ENCODE data around the gene TAP1.

The TAP1 gene

GRCh38 chr6:32865724-32866443 is 12.4 kb upstream of the TAP1 start:
- H3K4me3 ChIP-seq (ENCODE audit: low read depth in 1 of 5, low read length in 5 of 5) = no peak overlapping the region
- no peaks in the 10 kb centered on the region for H3K9me3 ChIP-seq (ENCODE audit: control insufficient read depth in 5 of 5, low read length in 5 of 5)
- peaks cover 0 to 8% (median 0%) of the 10 kb centered on the region in 5 donors for H3K27me3 ChIP-seq (ENCODE audit: control insufficient read depth in 5 of 5, insufficient read depth in 4 of 5, low read length in 5 of 5)
- no peak overlapping the region for H3K9ac ChIP-seq (ENCODE audit: low read length in 5 of 5)
- peaks cover 0 to 3% (median 0%) of the 10 kb centered on the region in 5 donors for H3K36me3 ChIP-seq (ENCODE audit: control insufficient read depth in 5 of 5, insufficient read depth in 5 of 5, low read length in 5 of 5)
- H3K4me1 ChIP-seq (ENCODE audit: control insufficient read depth in 5 of 5, insufficient read depth in 5 of 5, low read length in 5 of 5) = peaks cover 0 to 2% (median 0%) of the 10 kb centered on the region in 5 donors
- H3K27ac ChIP-seq (ENCODE audit: low read depth, low read length) = no peak overlapping the region

DNA sequence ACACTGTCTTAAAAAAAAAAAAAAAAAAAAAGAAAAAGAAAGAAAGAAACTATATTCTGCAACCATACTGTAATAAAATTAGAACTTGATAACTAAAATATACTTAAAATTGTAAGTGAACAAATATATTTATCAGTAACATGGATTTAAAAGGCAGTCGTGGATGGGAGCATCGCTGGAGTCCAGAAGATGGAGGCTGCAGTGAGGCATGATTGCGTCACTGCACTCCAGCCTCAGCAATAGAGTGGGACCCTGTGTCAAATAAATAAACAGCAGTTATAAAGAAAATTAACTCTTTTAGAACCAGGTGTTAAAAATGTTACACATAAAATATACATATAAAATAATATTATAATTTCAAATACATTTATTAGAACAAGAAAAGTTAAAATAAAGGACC is 9.2 kb upstream of the TAP1 start:
- Histone ChIP-seq H3K4me3 (ENCODE audit: low read depth in 1 of 5, low read length in 5 of 5) (no peak overlapping the region), H3K9ac (ENCODE audit: low read length in 5 of 5) (no peak overlapping the region), H3K27ac (ENCODE audit: low read depth, low read length) (no peak overlapping the region), H3K4me1 (ENCODE audit: control insufficient read depth in 5 of 5, insufficient read depth in 5 of 5, low read length in 5 of 5) (peaks cover 0 to 3% (median 0%) of the 10 kb centered on the region in 5 donors), H3K9me3 (ENCODE audit: control insufficient read depth in 5 of 5, low read length in 5 of 5) (no peaks in the 10 kb centered on the region), H3K36me3 (ENCODE audit: control insufficient read depth in 5 of 5, insufficient read depth in 5 of 5, low read length in 5 of 5) (peaks cover 2 to 24% (median 19%) of the 10 kb centered on the region in 5 donors), H3K27me3 (ENCODE audit: control insufficient read depth in 5 of 5, insufficient read depth in 4 of 5, low read length in 5 of 5) (no peaks in the 10 kb centered on the region)

GRCh38 chr6:32860674-32861073 is 7.2 kb upstream of the TAP1 start:
- Histone ChIP-seq H3K36me3 (ENCODE audit: control insufficient read depth in 5 of 5, insufficient read depth in 5 of 5, low read length in 5 of 5) (peaks cover 2 to 30% (median 27%) of the 10 kb centered on the region in 5 donors), H3K27me3 (ENCODE audit: control insufficient read depth in 5 of 5, insufficient read depth in 4 of 5, low read length in 5 of 5) (no peaks in the 10 kb centered on the region), H3K4me3 (ENCODE audit: low read depth in 1 of 5, low read length in 5 of 5) (no peak overlapping the region), H3K9ac (ENCODE audit: low read length in 5 of 5) (no peak overlapping the region), H3K4me1 (ENCODE audit: control insufficient read depth in 5 of 5, insufficient read depth in 5 of 5, low read length in 5 of 5) (peaks cover 0 to 9% (median 1%) of the 10 kb centered on the region in 5 donors), H3K27ac (ENCODE audit: low read depth, low read length) (no peak overlapping the region), H3K9me3 (ENCODE audit: control insufficient read depth in 5 of 5, low read length in 5 of 5) (no peaks in the 10 kb centered on the region)

DNA sequence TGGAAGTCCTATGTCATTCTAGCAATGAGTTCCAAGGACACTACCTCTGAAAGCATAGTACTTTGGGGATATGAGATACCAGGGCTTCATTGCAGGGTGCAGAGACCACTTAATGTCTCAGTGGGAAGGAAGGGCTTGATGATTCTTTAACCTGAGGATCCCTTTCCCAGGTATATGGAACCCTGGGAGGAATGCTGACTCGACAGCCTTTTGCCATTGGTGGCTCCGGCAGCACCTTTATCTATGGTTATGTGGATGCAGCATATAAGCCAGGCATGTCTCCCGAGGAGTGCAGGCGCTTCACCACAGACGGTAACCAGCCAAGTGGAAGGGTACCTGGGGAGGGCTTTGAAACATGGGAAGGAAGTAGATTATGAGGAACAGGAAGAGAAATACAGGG is 4.7 kb upstream of the TAP1 start:
- H3K27me3 ChIP-seq (ENCODE audit: control insufficient read depth in 5 of 5, insufficient read depth in 4 of 5, low read length in 5 of 5) = no peaks in the 10 kb centered on the region
- H3K9ac ChIP-seq (ENCODE audit: low read length in 5 of 5) = no peak overlapping the region
- no peaks in the 10 kb centered on the region for H3K9me3 ChIP-seq (ENCODE audit: control insufficient read depth in 5 of 5, low read length in 5 of 5)
- H3K36me3 ChIP-seq (ENCODE audit: control insufficient read depth in 5 of 5, insufficient read depth in 5 of 5, low read length in 5 of 5) = peaks cover 2 to 30% (median 27%) of the 10 kb centered on the region in 5 donors
- H3K4me1 ChIP-seq (ENCODE audit: control insufficient read depth in 5 of 5, insufficient read depth in 5 of 5, low read length in 5 of 5) = peaks cover 5 to 28% (median 14%) of the 10 kb centered on the region in 5 donors
- H3K27ac ChIP-seq (ENCODE audit: low read depth, low read length) = no peak overlapping the region
- no peak overlapping the region for H3K4me3 ChIP-seq (ENCODE audit: low read depth in 1 of 5, low read length in 5 of 5)

DNA sequence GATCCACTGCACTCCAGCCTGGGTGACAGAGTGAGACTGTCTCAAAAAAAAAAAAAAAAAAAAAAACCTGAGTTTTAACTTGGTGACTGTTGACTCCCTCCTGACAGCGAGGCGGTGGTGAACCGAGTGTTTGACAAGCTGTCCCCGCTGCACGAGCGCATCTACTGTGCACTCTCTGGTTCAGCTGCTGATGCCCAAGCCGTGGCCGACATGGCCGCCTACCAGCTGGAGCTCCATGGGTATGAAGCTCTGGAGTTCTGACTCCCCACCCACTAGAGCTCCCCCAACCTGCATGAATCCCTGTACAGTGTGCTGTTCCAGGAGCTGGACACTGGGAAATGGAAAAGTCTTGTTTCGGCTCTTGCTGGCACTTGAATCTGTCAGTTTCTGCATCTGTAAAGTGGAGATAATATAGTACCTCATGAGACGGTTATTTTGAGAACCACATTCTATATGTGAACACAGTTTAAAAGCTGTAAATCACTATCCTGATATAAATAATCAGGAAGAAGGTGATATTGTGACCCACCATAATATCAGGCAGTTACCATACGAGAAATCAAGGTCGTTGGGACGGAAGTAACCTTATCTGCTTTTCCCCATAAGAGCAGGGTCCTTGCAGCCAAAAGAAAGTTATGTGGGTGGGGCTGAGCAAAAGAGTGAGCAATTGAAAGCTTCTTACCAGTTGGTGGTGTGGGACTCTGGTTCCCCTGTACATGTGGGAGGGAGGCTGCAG is 3.8 kb upstream of the TAP1 start:
- H3K4me3 ChIP-seq (ENCODE audit: low read depth in 1 of 5, low read length in 5 of 5) = no peak overlapping the region
- peaks cover 5 to 37% (median 22%) of the 10 kb centered on the region in 5 donors for H3K4me1 ChIP-seq (ENCODE audit: control insufficient read depth in 5 of 5, insufficient read depth in 5 of 5, low read length in 5 of 5)
- H3K27ac ChIP-seq (ENCODE audit: low read depth, low read length) = no peak overlapping the region
- H3K36me3 ChIP-seq (ENCODE audit: control insufficient read depth in 5 of 5, insufficient read depth in 5 of 5, low read length in 5 of 5) = peaks cover 2 to 30% (median 27%) of the 10 kb centered on the region in 5 donors
- H3K9me3 ChIP-seq (ENCODE audit: control insufficient read depth in 5 of 5, low read length in 5 of 5) = no peaks in the 10 kb centered on the region
- no peak overlapping the region for H3K9ac ChIP-seq (ENCODE audit: low read length in 5 of 5)
- H3K27me3 ChIP-seq (ENCODE audit: control insufficient read depth in 5 of 5, insufficient read depth in 4 of 5, low read length in 5 of 5) = no peaks in the 10 kb centered on the region

- no peaks in the 10 kb centered on the region for H3K9me3 ChIP-seq (ENCODE audit: control insufficient read depth in 5 of 5, low read length in 5 of 5)
- H3K27ac ChIP-seq (ENCODE audit: low read depth, low read length) = peak overlapping the region; percentile 99
- H3K9ac ChIP-seq (ENCODE audit: low read length in 5 of 5) = peak overlapping the region in 3 of 5 donors; percentile 35 to 100 (median 56)
- H3K4me3 ChIP-seq (ENCODE audit: low read depth in 1 of 5, low read length in 5 of 5) = peak overlapping the region in 2 of 5 donors; percentile 89 to 94
- H3K27me3 ChIP-seq (ENCODE audit: control insufficient read depth in 5 of 5, insufficient read depth in 4 of 5, low read length in 5 of 5) = no peaks in the 10 kb centered on the region
- peaks cover 5 to 51% (median 32%) of the 10 kb centered on the region in 5 donors for H3K4me1 ChIP-seq (ENCODE audit: control insufficient read depth in 5 of 5, insufficient read depth in 5 of 5, low read length in 5 of 5)
- peaks cover 2 to 41% (median 37%) of the 10 kb centered on the region in 5 donors for H3K36me3 ChIP-seq (ENCODE audit: control insufficient read depth in 5 of 5, insufficient read depth in 5 of 5, low read length in 5 of 5)
Measured at GRCh38 chr6:32855467-32856174, 2.1 kb upstream of the TAP1 start.

DNA sequence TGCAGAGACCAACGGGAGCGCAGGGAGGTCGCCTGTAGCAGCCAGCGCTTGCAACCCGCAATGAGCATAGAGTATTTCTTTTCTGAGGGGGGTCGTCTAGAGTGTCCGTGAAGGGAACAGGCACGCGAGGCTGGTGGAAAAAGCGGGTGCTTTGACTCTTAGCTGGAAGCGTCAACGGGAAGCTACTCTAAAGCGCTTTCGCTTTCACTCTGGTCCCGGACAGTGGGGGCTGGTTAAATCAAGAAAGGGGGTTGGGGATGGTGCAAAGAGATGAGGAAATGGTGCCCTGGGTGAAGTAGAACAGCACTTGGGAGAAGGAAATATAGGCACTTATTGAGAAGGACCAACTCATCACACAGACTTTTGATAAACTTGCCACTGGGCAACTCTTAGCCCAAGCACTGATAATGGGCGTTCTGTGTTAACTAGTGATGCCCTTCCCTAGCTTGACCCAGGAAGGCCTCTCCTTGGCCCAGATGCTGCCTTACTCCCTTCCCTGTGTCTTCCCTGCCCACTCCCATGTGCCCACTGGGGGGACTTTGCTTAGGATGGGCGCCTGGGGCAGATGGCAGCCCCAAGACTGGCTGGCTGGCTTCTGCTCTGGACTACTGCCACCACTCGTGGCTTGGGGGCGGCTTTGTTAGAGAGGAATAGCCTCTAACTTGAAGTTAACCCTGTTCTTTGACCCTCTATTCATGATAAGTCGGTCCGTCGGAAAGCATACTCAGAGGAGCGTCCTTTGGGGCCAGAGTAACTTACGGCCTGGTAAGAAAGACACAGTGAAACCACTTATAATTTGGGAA is 1.1 kb upstream of the TAP1 start:
- H3K36me3 ChIP-seq (ENCODE audit: control insufficient read depth in 5 of 5, insufficient read depth in 5 of 5, low read length in 5 of 5) = peaks cover 0 to 47% (median 42%) of the 10 kb centered on the region in 5 donors
- peak overlapping the region; percentile 85 to 97 (median 93) for H3K4me3 ChIP-seq (ENCODE audit: low read depth in 1 of 5, low read length in 5 of 5)
- H3K9me3 ChIP-seq (ENCODE audit: control insufficient read depth in 5 of 5, low read length in 5 of 5) = no peaks in the 10 kb centered on the region
- H3K4me1 ChIP-seq (ENCODE audit: control insufficient read depth in 5 of 5, insufficient read depth in 5 of 5, low read length in 5 of 5) = peaks cover 5 to 57% (median 32%) of the 10 kb centered on the region in 5 donors
- peak overlapping the region; percentile 29 to 100 (median 99) for H3K9ac ChIP-seq (ENCODE audit: low read length in 5 of 5)
- H3K27me3 ChIP-seq (ENCODE audit: control insufficient read depth in 5 of 5, insufficient read depth in 4 of 5, low read length in 5 of 5) = no peaks in the 10 kb centered on the region
- peak overlapping the region; percentile 99 for H3K27ac ChIP-seq (ENCODE audit: low read depth, low read length)

- no peaks in the 10 kb centered on the region for H3K27me3 ChIP-seq (ENCODE audit: control insufficient read depth in 5 of 5, insufficient read depth in 4 of 5, low read length in 5 of 5)
- no peaks in the 10 kb centered on the region for H3K9me3 ChIP-seq (ENCODE audit: control insufficient read depth in 5 of 5, low read length in 5 of 5)
- peaks cover 5 to 46% (median 41%) of the 10 kb centered on the region in 5 donors for H3K36me3 ChIP-seq (ENCODE audit: control insufficient read depth in 5 of 5, insufficient read depth in 5 of 5, low read length in 5 of 5)
- peak overlapping the region; percentile 99 for H3K27ac ChIP-seq (ENCODE audit: low read depth, low read length)
- H3K4me3 ChIP-seq (ENCODE audit: low read depth in 1 of 5, low read length in 5 of 5) = peak overlapping the region; percentile 85 to 97 (median 93)
- peaks cover 5 to 58% (median 32%) of the 10 kb centered on the region in 5 donors for H3K4me1 ChIP-seq (ENCODE audit: control insufficient read depth in 5 of 5, insufficient read depth in 5 of 5, low read length in 5 of 5)
- peak overlapping the region; percentile 93 to 100 (median 99) for H3K9ac ChIP-seq (ENCODE audit: low read length in 5 of 5)
Measured at GRCh38 chr6:32852844-32853540, 512 bp downstream of the TAP1 start.
